Spleen (tissue), 7 donors: ENCODE data around the gene TMEM255B.

ENCODE experiments used
- CTCF ChIP-seq, 11 experiments: fragments of 200-600 bp in 7 of 11; fragments of 450-650 bp in 4 of 11; sonication (generic) in 4 of 11; IDR thresholded peaks in 8 of 11; conservative IDR thresholded peaks in 3 of 11; 1 replicate in 7 of 11; 2 replicates in 4 of 11; pipeline versions ENCODE4 v1.4.0 to v1.8.0; 2016 to 2021; ENCODE audit warnings: antibody characterized with exemption in 11 of 11, inconsistent platforms in 4 of 11, mild to moderate bottlenecking in 1 of 11
- POLR2AphosphoS5 ChIP-seq, 3 donors: sonication (generic); formaldehyde crosslinking; IDR thresholded peaks; one replicate each; pipeline ENCODE4 v1.5.1; 2017; ENCODE audit warnings: antibody characterized with exemption in 3 of 3
- donor health status: DM: no; HTN: no; CAD: no; lungs with moderate emphysema.
- donor health status: DM: no; HTN: no; CAD: no.
- donor health status: DM: no; HTN: no; CAD: no.

- TF ChIP-seq POLR2AphosphoS5 (IDR thresholded peaks at IDR 0.05) (no peak), CTCF (IDR thresholded peaks at IDR 0.05 in 8 of 11, conservative IDR thresholded peaks at IDR 0.05 in 3 of 11) (no peak)
Observed at GRCh38 chr13:113731192-113732175, 27.5 kb upstream of the TMEM255B start.
